Upper lobe of right lung (tissue), 1 donor: ENCODE results near the gene STX12. TPM values are rescaled to one million over a fixed set of nuclear protein-coding genes. Genes with fewer than 3 reads are reported as not detected.

Experiments used
- ATAC-seq: fragments of 200-7000 bp; cut with Tn5 transposase; one replicate; pipeline ENCODE4 v1.9.1; 2020; ENCODE audit warnings: mild to moderate bottlenecking, moderate library complexity
- DNase-seq: peaks from one replicate; pipeline ENCODE4 v3.0.0-alpha.2; 2020
- H3K27ac ChIP-seq: fragments of 200-600 bp; one replicate; pipeline ENCODE4 v1.8.0; 2022
- H3K27me3 ChIP-seq: fragments of 200-600 bp; one replicate; pipeline ENCODE4 v1.8.0; 2022; ENCODE audit warnings: mild to moderate bottlenecking
- H3K36me3 ChIP-seq: fragments of 200-600 bp; one replicate; pipeline ENCODE4 v1.8.0; 2022
- H3K4me1 ChIP-seq: fragments of 200-600 bp; one replicate; pipeline ENCODE4 v1.8.0; 2022
- H3K4me3 ChIP-seq: fragments of 200-600 bp; one replicate; pipeline ENCODE4 v1.8.0; 2022; ENCODE audit warnings: mild to moderate bottlenecking
- H3K9me3 ChIP-seq: fragments of 200-600 bp; one replicate; pipeline ENCODE4 v1.8.0; 2022
- CTCF ChIP-seq: fragments of 200-600 bp; IDR thresholded peaks from one replicate; pipeline ENCODE4 v1.8.0; 2022; ENCODE audit warnings: antibody characterized with exemption
- intact Hi-C: fragments of 100-400 bp; cut with DNase I; formaldehyde crosslinking; loops from one replicate; pipeline ENCODE4 v1.11.0; 2022
- total RNA-seq: library from RNA; stranded (reverse); fragmentation: NEBNext Ultra II Directional; extraction: Animal tissue kit (Norgen Biotek cat#: 25700); gene quantifications from one replicate; pipeline ENCODE4 v1.2.1, GENCODE V29; 2021
- donor health status: DM: no; HTN: yes; CAD: no; lungs with severe emphysema.

STX12 gene
- total RNA-seq, 1 donor from 2014 or later: 95.6 TPM

DNA sequence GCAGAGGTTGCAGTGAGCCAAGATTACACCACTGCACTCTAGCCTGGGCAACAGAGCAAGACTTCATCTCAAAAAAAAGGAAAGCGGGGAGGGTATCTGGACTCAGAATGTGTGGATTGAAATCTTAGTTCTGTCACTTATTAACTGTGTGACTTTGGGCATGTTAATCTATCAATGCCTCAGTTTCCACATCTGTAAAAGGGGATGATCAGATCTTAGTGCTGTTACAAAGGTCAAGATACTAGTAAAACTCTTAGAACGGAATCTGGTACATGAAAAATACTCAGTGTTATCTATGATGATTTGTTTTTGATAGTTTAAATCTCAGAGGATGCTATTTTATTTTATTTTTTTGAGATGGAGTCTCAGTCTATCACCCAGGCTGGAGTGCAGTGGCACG is 36.8 kb upstream of the STX12 start:
- peaks cover 88% of the 10 kb centered on the region for H3K36me3 ChIP-seq
- DNase-seq (no peak), ATAC-seq (no peak)
- no peaks in the 10 kb centered on the region for H3K27me3 ChIP-seq
- TF ChIP-seq CTCF: no peak
- no peak overlapping the region for H3K27ac ChIP-seq
- no peaks in the 10 kb centered on the region for H3K4me1 ChIP-seq
- H3K9me3 ChIP-seq: no peaks in the 10 kb centered on the region
- H3K4me3 ChIP-seq: no peak overlapping the region
- intact Hi-C loops: no loop called here

DNA sequence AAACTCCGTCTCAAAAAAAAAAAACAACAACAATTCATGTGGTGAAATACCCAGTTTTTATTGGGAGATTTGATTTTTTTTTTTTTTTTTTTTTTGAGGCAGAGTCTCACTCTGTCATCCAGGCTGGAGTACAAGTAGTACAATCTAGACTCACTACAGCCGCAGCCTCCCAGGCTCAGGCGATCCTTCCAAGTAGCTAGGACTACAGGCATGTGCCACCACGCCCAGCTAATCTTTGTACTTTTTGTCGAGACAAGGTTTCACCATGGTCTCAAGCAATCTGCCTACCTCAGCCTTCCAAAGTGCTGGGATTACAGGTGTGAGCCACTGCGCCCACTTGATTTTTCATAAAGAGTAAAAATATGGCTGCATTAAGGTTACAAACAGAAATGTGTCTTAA is 31.9 kb upstream of the STX12 start:
- intact Hi-C loops: no loop called here
- H3K9me3 ChIP-seq: no peaks in the 10 kb centered on the region
- TF ChIP-seq CTCF: no peak
- H3K27ac ChIP-seq: no peak overlapping the region
- no peaks in the 10 kb centered on the region for H3K27me3 ChIP-seq
- no peak for ATAC-seq
- H3K36me3 ChIP-seq: peaks cover 67% of the 10 kb centered on the region
- no peak for DNase-seq
- no peaks in the 10 kb centered on the region for H3K4me1 ChIP-seq
- H3K4me3 ChIP-seq: no peak overlapping the region

DNA sequence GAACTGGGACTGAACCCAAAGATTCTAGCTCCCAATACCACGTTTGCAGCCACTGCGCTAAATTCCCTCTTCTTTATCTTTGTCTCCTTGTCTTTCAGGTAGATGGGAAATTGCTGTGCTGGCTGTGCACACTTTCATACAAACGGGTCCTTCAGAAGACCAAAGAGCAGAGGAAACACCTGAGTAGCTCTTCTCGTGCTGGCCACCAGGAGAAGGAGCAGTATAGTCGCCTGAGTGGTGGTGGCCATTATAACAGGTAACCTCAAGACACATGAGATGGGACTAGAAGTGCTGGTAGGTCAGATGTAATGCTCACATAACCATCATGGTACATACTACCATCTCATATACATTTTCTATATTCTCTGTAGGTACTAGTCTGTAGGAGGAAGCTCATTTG is 28.5 kb upstream of the STX12 start:
- Histone ChIP-seq H3K27me3 (no peaks in the 10 kb centered on the region), H3K27ac (no peak overlapping the region), H3K4me3 (no peak overlapping the region), H3K9me3 (no peaks in the 10 kb centered on the region), H3K36me3 (peaks cover 56% of the 10 kb centered on the region), H3K4me1 (no peaks in the 10 kb centered on the region)
- intact Hi-C loops: no loop called here
- no peak for ATAC-seq
- no peak for DNase-seq
- TF ChIP-seq CTCF: no peak

GRCh38 chr1:27745466-27745865 is 27.6 kb upstream of the STX12 start:
- no peak overlapping the region for H3K27ac ChIP-seq
- H3K36me3 ChIP-seq: peaks cover 59% of the 10 kb centered on the region
- no peaks in the 10 kb centered on the region for H3K27me3 ChIP-seq
- no peak for TF ChIP-seq CTCF
- DNase-seq (no peak), ATAC-seq (no peak)
- H3K9me3 ChIP-seq: no peaks in the 10 kb centered on the region
- intact Hi-C loops: no loop called here
- H3K4me3 ChIP-seq: no peak overlapping the region
- H3K4me1 ChIP-seq: no peaks in the 10 kb centered on the region

- no peak overlapping the region for H3K4me3 ChIP-seq
- H3K27me3 ChIP-seq: no peaks in the 10 kb centered on the region
- H3K9me3 ChIP-seq: no peaks in the 10 kb centered on the region
- peaks cover 67% of the 10 kb centered on the region for H3K36me3 ChIP-seq
- ATAC-seq (no peak), DNase-seq (no peak)
- TF ChIP-seq CTCF: no peak
- no peaks in the 10 kb centered on the region for H3K4me1 ChIP-seq
- H3K27ac ChIP-seq: peak overlapping the region; percentile 48
- intact Hi-C loops: no loop called here
These were observed 20.7 kb upstream of the STX12 start for GRCh38 chr1:27752360-27752759.

DNA sequence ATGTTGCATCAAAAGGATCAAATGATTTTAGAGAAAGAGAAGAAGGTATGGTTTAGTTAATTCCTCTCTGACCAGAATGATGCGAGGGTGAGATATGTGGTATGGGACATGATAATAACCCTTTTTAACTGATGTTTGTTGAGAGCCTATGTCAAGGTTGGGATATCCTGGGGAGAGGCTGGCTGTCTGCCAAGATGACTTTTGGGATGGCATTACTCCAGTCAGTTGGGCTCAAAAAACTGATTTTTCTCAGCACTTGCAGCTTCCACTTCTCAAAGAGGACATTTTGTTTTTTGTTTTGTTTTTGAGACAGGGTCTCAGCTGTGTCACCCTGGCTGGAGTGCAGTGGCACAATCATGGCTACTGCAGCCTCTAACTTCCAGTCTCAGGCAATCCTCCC is 17.7 kb upstream of the STX12 start:
- intact Hi-C loops: no loop called here
- DNase-seq (no peak), ATAC-seq (no peak)
- Histone ChIP-seq H3K9me3 (no peaks in the 10 kb centered on the region), H3K4me1 (no peaks in the 10 kb centered on the region), H3K27ac (no peak overlapping the region), H3K4me3 (no peak overlapping the region), H3K27me3 (no peaks in the 10 kb centered on the region), H3K36me3 (peaks cover 69% of the 10 kb centered on the region)
- TF ChIP-seq CTCF: no peak
